Measurements from ENCODE around the gene NAA35. TPM values are rescaled to one million over a fixed set of nuclear protein-coding genes. Genes with fewer than 3 reads are reported as not detected.
A peak's percentile ranks its signal among the peaks of the same experiment; 100 is the strongest.
"Not testable (repeated sequence)": the region's sequence is repeated elsewhere in the genome, so short reads cannot be mapped to it uniquely, and the experiment has no call there.

Gene NAA35
- total RNA-seq, 1 donor from 2014 or later, result 47.5 TPM

- DNase-seq (ENCODE audit: low read depth), result no peak
Observed at GRCh38 chr9:85943757-85944430, 2.9 kb downstream of the NAA35 start.

GRCh38 chr9:85944672-85945071 lies 3.7 kb downstream of the NAA35 start:
- DNase-seq (ENCODE audit: low read depth), result no peak

- no peak for DNase-seq (ENCODE audit: low read depth)
Observed at GRCh38 chr9:85949586-85950335, 8.8 kb downstream of the NAA35 start.

GRCh38 chr9:85959955-85960354 lies 19.0 kb downstream of the NAA35 start:
- DNase-seq (ENCODE audit: low read depth), result no peak

GRCh38 chr9:85960688-85961093 lies 19.7 kb downstream of the NAA35 start:
- DNase-seq (ENCODE audit: low read depth), result peak; percentile 36

- DNase-seq (ENCODE audit: low read depth), result no peak
Observed at GRCh38 chr9:85964526-85964925, 23.6 kb downstream of the NAA35 start.

- no peak for DNase-seq (ENCODE audit: low read depth)
Observed at GRCh38 chr9:85964949-85965348, 24.0 kb downstream of the NAA35 start.

- no peak for DNase-seq (ENCODE audit: low read depth)
Observed at GRCh38 chr9:85969727-85970126, 28.8 kb downstream of the NAA35 start.

- DNase-seq (ENCODE audit: low read depth), result peak; percentile 19
Observed at GRCh38 chr9:85971731-85972130, 30.8 kb downstream of the NAA35 start.

- DNase-seq (ENCODE audit: low read depth), result no peak
Observed at GRCh38 chr9:85973238-85973637, 32.3 kb downstream of the NAA35 start.

- DNase-seq (ENCODE audit: low read depth), result not testable (repeated sequence)
Observed at GRCh38 chr9:85974055-85974547, 33.2 kb downstream of the NAA35 start.

- DNase-seq (ENCODE audit: low read depth), result no peak
Observed at GRCh38 chr9:85978496-85978895, 37.5 kb downstream of the NAA35 start.

GRCh38 chr9:85981369-85981768 lies 40.4 kb downstream of the NAA35 start:
- DNase-seq (ENCODE audit: low read depth), result no peak

GRCh38 chr9:85984457-85984856 lies 43.5 kb downstream of the NAA35 start:
- no peak for DNase-seq (ENCODE audit: low read depth)

GRCh38 chr9:85987236-85987635 lies 46.3 kb downstream of the NAA35 start:
- DNase-seq (ENCODE audit: low read depth), result no peak

GRCh38 chr9:85994191-85994590 lies 53.2 kb downstream of the NAA35 start:
- DNase-seq (ENCODE audit: low read depth), result no peak

- DNase-seq (ENCODE audit: low read depth), result no peak
Observed at GRCh38 chr9:85995097-85995496, 54.2 kb downstream of the NAA35 start.

- DNase-seq (ENCODE audit: low read depth), result no peak
Observed at GRCh38 chr9:85995599-85995998, 54.7 kb downstream of the NAA35 start.

- DNase-seq (ENCODE audit: low read depth), result no peak
Observed at GRCh38 chr9:86005253-86005775, 64.4 kb downstream of the NAA35 start.

- no peak for DNase-seq (ENCODE audit: low read depth)
Observed at GRCh38 chr9:86009133-86009532, 68.2 kb downstream of the NAA35 start.

- DNase-seq (ENCODE audit: low read depth), result no peak
Observed at GRCh38 chr9:86020731-86021130, 79.8 kb downstream of the NAA35 start.

GRCh38 chr9:86021166-86021565 lies 80.2 kb downstream of the NAA35 start:
- DNase-seq (ENCODE audit: low read depth), result no peak

- DNase-seq (ENCODE audit: low read depth), result no peak
Observed at GRCh38 chr9:86022687-86023266, 81.8 kb downstream of the NAA35 start.

All from renal cortical epithelial cell (primary cell).